ENCODE measurements around the gene CH25H. TPM values are rescaled to one million over a fixed set of nuclear protein-coding genes. Genes with fewer than 3 reads are reported as not detected.

CH25H gene
- total and polyA plus RNA-seq, 10 of the 15 experiments (the other 5 are each of a cell fraction or from before 2014, with no cell fraction given), result not detected

GRCh38 chr10:89209718-89210117 is 2.6 kb upstream of the CH25H start:
- peak; percentile 34 for ATAC-seq
- H2AFZ ChIP-seq (ENCODE audit: control insufficient read depth, low read depth, low read length), result no peak overlapping the region
- FAIRE-seq, result peak; percentile 81
- no peaks in the 10 kb centered on the region for H4K20me1 ChIP-seq (ENCODE audit: control insufficient read depth, insufficient read depth)
- H3K4me1 ChIP-seq (ENCODE audit: control insufficient read depth, insufficient read depth, low read length), result peaks cover 24% of the 10 kb centered on the region
- ChIA-PET POLR2A (no interaction called here), RAD21 (ENCODE audit: unreplicated experiment) (interaction anchor here (0.7 to 5.2 kb wide), 11 partner anchors 9 to 379 kb away, joined by 3 to 46 read pairs (median 4); no protein-coding TSS in a partner anchor), SMC1A (ENCODE audit: uncharacterized antibody, unreplicated experiment) (interaction anchor here (0.7 to 6.7 kb wide), 10 partner anchors 25 to 369 kb away, joined by 3 to 72 read pairs (median 4); no protein-coding TSS in a partner anchor), CTCF (interaction anchor here (0.6 to 3.0 kb wide), 8 partner anchors 99 to 374 kb away, joined by 3 to 37 read pairs (median 9); no protein-coding TSS in a partner anchor)
- H3K4me3 ChIP-seq, result no peak overlapping the region
- no peak for DNase-seq (ENCODE audit: low read depth, low spot score)
- WGBS (ENCODE audit: insufficient coverage, insufficient replicate concordance, low lambda C conversion rate, missing lambda C conversion rate), result 52% methylated on average over 5 of the region's 5 CpGs
- H3K79me2 ChIP-seq (ENCODE audit: control insufficient read depth, insufficient read depth, low read length), result no peaks in the 10 kb centered on the region
- H3K4me2 ChIP-seq (ENCODE audit: control insufficient read depth, insufficient read depth), result peak overlapping the region; percentile 21; the same call in 1 of the 2 replicates
- intact Hi-C loops (cut with micrococcal nuclease; ENCODE audit: unreplicated experiment) (loop anchor here (1.0 to 5.0 kb wide), 3 partner anchors 45 to 372 kb away; no protein-coding TSS in a partner anchor), in situ Hi-C loops (cut with MboI) (loop anchor here (5.0 kb wide), 3 partner anchors 177 to 372 kb away; no protein-coding TSS in a partner anchor)
- no peak for TF ChIP-seq GABPA (IDR thresholded peaks at IDR 0.05; ENCODE audit: low read depth)
- TF ChIP-seq PAX5 (IDR thresholded peaks at IDR 0.05; ENCODE audit: borderline replicate concordance, low read depth, low read length), result peak; percentile 47; the same call in 1 of the 2 replicates
- TF ChIP-seq ZNF592 (IDR thresholded peaks at IDR 0.05), result no peak
- TF ChIP-seq MTA2 (IDR thresholded peaks at IDR 0.05; ENCODE audit: low read depth), result peak; percentile 24; the same call in 1 of the 2 replicates
- TF ChIP-seq PKNOX1 (IDR thresholded peaks at IDR 0.05), result no peak
- TF ChIP-seq RUNX3 (IDR thresholded peaks at IDR 0.05; ENCODE audit: low read length), result peak; percentile 66
- TF ChIP-seq CEBPZ (IDR thresholded peaks at IDR 0.05; ENCODE audit: low read depth, low read length), result no peak
- TF ChIP-seq PRDM15 (CRISPR knock-in tag; IDR thresholded peaks at IDR 0.05), result no peak
- no peak overlapping the region for H3K9ac ChIP-seq (ENCODE audit: control insufficient read depth, insufficient read depth, low read length)
- H3K9me3 ChIP-seq (replicated peaks; ENCODE audit: control insufficient read depth, insufficient read depth, low read length), result no peaks in the 10 kb centered on the region
- no TSS peak for BruUV-seq (replicated peaks)
- H3K27me3 ChIP-seq (replicated peaks in 1 of 2; ENCODE audit: control insufficient read depth in 2 of 2, insufficient read depth in 2 of 2, low read length in 1 of 2), result peaks cover 6 to 19% of the 10 kb centered on the region in 2 experiments
- H3K27ac ChIP-seq (ENCODE audit: control insufficient read depth, insufficient read depth), result no peak overlapping the region
- no peaks in the 10 kb centered on the region for H3K36me3 ChIP-seq (ENCODE audit: control insufficient read depth in 2 of 2, insufficient read depth in 2 of 2, low read length in 1 of 2)
